HG02623 (cell line): ENCODE results near the gene KIF26B.

Experiments
- ATAC-seq: cut with Tn5 transposase; IDR thresholded peaks from one replicate; pipeline ENCODE4 v1.9.1; 2021; ENCODE audit warnings: moderate library complexity; ENCODE audit not compliant: unreplicated experiment

Gene KIF26B

DNA sequence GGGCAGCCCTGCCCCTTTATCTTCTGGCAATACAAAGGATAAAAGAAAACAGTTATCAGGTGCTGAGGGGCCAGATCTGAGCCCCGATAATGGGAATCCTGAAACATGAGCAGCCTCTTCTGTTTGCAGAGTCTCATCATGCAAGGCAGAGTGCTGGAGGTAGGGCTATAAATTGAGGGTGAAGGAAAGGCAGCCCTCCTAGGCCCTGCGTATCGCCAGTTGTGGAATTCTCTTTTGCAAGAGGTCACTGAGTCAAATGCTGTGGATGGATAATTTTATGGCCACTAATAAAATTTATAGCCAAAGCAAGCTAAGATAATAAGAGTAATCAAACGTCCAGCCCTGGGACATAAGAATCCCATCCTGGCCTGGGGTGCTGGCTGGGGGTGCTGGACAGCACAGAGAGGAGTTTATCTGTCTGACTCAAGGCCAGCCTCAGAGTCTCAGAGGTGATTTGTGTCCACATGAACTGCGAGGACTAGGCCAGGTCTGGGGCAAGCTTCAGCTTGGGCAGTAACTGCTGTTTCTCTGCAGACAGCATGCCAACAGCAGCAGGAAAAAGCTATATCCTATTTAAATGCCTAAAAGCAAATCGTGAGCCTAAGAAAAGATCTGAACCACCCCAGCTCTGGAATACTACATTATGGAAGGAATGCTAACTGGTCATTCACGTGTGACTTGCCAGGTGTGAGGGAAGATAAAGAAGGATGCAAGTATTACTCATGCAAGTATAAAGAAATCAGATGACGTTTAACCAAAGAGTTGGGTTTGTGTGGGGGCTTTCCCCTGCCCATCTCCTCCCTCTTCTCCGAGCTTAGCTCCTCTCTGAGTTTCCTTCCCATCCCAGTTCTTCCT, 254.8 kb downstream of the KIF26B start:
- no peak for ATAC-seq

DNA sequence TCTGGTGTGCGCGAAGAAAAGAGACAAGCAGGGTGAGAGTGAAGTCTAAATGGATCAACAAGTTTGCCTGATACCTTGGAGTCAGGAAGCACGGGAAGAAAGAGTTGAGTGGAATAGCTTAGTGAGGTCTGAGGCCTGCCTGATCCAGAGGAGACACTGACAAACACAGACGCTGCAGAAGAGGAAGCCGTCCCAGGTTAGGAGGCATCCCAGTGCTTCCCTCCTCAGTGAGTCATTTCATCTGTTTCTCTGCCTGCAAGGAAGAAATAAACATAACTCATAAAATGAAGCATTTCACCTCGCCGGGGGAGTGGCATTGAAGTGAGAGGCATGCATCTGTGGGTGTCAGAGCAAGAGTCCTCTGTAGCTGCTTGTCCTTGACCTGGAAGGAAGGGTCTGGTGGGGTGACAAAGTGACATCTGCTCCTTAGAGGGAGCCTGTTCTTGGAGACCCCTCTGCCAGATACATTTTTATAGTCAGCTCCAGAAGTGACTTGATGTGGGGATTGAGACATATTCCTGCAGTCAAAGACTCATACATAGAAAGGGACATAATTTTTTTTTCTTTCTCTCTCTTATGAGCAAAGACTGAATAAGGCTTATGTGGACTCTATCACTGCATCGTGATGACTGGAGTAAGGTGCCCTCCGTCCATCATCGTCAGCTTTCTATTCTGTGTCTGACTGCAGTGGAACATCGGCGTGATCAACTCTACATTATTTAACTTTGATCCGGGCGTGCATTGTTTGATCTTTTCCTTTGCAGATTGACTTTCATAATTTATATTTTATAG, 256.7 kb downstream of the KIF26B start:
- no peak for ATAC-seq

DNA sequence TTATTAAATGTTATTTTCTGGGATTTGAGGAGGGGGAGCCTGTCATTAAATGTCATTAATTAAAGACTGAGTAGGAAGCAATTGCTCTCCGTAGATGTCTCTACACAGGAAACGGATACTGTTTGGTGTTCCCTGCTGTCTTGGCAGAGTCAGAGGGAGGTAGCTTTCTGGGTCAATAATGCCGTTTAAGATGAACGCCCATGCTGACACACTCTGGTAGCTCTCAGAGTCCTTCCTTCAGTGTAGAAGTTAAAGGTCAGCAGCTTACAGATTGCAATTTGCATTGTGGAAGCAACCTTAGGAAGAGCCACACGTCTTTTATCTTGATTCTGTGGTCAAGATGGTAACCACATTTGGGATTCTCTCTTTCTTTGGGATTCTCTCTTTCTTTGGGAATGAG, 257.5 kb downstream of the KIF26B start:
- no peak for ATAC-seq

DNA sequence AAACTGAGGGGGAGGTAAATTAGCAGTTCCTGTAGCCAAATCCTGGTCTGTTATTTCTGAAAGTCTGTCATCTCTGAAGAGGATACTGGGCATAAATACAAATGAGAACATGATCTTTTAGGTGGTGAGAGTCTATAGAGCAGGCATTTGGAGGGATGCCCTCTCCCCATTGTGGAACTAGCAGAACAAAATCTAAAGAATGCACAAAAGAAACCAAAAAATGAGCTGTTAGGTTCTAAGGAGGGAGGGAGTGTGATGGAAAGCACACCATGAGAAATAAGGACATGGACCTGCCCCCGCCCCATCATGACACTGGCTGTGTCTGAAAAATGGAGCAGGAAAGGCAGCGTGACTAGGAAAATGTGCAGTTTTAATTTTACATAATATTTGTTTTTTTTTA, 262.0 kb downstream of the KIF26B start:
- ATAC-seq: no peak

DNA sequence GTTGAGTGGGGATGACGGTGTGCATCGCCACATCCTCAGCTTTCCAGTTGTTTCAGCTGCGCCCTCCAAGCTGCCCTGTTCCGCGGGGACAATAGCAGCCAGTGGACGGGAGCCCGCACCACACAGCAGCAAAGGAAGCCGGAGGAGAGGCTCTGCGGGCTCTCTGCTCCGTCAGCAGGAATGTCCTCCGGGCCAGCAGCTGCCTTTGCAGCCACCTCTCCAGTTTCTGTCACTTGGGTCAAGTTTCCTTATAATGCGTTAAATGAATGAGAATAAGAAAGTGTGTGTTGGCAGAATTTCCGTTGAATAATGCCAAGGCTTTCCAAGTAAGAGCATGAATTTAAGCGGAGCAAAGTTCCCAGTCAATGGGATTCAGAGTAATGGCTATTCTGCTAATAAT, 263.3 kb downstream of the KIF26B start:
- no peak for ATAC-seq

DNA sequence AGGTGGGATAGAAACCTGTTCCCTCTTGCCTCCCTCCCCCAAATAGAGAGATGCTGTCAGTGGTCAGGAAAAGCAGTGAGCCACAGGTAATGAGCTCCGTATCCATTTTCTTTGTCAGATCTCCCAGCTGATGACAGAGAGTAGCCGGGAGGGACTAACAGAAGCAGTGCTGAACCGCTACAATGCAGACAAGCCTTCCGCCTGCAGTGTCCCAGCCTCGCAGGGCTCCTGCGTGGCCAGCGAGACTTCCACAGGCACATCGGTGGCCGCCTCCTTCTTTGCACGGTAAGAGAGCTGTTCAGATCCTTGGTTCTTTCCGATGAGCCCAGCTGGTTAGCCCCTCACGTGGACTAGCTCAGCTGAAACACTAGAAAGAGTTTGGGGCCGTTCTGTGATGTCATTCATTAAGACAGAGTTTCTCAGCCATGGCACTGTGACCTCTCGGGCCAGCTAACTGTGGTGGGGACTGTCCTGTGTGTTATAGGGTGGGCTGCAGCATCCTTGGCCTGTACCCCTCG, 264.7 kb downstream of the KIF26B start:
- ATAC-seq: no peak

DNA sequence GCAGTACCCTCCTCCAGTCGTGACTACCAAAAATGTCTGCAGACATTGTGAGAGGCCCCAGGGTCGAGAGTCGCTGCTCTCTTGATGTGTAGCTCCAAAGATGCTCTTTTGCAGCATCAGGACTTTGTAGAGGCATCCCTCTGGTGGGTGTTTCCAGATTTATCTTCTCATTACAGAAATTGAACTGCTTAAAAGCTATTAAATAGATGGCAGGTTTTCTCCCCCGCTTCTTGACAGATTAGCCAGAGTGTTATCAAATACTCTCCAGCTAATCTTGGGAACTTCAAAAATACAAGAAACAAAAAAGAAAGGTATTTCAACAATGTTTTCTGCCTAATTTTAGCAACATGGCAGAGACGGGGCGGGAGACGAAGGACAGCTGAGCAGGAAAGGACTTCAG, 265.2 kb downstream of the KIF26B start:
- no peak for ATAC-seq

DNA sequence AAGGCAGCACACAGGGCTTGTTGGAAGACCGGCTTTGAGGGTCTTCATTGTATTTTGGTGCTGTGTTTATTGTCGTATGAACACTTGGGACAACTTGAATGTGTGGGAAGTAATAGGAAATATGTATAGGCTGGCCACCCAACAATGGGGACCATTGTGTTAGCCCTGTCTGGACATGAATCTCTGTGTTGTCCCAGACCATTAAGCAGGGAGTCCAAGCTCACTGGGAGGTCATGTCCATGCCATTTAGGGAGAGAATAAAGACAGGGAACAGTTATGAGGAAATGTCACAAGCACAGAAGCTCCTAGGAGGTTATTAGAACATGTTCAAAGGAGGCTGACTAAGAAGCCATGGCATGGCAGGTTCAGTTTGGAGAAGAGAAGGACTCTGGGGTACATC, 266.1 kb downstream of the KIF26B start:
- ATAC-seq: no peak

DNA sequence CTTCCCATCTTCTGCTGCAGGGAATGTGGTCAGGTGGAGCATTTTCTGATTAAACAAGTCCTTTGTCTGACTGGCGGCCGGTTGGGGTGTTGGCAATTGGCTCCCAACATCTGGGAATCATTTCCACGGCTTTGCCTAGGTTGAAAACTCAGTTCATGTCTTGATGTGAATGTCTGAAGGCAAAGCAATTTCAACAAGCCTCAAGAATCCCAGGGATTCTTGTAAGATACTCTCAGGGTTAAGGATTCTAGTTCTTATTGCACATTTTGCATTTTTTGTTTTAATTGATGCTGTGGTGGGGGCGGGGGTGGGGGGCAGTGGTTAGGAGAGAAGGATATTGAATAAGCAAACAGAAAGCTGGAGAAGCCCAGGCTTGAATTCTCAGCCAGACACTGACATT, 273.9 kb downstream of the KIF26B start:
- no peak for ATAC-seq

DNA sequence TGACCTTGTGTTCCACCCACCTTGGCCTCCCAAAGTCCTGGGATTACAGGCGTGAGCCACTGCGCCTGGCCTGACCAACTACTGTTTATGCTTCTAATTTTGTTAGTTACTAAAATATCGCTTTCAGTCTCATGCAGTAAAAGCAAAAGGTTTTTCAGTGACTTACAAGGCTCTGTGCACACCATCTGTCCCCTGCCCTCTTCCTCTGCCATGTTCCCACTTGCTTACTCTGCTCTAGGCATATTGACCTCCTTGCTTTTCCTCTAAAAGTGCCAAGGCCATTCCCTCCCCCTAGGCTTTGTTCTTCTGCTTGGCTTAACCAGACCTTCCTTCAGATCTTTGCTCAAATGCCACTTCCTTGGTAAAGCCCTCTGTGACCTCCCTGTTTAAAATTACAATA, 276.9 kb downstream of the KIF26B start:
- ATAC-seq: no peak

DNA sequence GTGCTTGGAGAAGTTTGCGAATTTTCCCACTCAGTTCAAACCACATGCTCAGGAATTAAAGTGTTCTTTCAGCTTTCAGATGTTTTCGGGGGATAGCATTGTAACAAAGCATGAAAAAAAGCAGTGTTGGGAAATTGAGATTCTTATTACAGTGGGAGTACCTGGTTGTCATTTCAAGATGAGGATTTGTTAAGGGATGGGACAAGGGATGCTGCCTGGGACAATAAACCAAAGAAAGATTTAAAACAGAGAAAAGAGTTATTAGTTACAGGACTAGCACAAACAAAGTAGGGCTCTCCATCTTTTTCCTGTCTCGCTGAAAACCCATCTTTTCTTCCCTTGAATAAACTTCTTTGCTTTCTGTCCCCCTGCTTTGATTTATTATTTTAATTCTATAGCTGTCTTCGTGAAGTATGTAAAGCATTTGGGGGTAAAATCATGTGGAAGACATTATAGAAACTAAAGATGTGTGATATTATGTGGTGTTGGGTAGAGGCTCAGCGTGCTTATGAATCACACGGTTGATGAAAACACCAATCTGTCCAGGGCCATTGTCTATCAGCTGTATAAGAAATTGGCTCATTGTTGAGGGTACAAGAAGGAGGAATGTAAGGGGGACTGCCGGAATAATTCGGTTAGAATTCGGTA, 277.6 kb downstream of the KIF26B start:
- no peak for ATAC-seq

DNA sequence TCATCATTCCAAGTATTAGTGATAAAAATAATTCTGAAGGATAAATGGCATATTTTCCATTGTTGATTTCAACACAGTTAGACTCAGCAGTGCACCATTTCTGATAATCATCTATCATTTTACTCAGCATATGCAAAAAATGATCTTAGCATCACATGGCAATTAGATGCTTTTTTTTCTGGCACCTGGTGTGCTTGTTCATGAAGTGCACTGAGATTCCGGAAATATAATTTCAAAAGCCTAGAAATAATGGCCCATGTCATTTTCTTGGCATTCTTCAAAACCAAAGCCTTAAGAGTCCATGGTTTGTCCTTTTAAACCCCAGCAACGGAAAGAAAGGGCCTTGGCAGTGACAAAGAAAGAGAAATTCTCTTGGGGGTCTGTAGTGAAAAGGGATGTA, 278.8 kb downstream of the KIF26B start:
- no peak for ATAC-seq

DNA sequence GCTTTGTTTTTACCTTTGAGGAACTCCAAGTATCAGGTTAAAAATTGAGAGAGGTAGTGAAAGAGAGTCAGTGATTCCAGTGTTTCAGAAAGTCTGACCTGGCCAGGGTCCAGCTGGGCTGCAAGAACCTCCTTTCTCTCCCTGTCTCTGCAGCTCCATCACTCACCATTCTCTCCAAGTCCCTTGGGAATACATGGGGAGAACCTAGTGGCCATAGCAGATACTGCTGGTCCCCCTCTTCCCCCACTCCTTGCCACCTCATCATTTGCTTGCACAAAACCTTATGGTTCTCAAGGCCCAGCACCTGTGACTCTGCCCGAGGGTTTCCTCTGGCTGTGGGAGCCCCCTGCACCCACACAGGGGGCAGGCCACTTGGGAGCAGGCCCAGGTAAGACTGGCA, 279.5 kb downstream of the KIF26B start:
- ATAC-seq: no peak

DNA sequence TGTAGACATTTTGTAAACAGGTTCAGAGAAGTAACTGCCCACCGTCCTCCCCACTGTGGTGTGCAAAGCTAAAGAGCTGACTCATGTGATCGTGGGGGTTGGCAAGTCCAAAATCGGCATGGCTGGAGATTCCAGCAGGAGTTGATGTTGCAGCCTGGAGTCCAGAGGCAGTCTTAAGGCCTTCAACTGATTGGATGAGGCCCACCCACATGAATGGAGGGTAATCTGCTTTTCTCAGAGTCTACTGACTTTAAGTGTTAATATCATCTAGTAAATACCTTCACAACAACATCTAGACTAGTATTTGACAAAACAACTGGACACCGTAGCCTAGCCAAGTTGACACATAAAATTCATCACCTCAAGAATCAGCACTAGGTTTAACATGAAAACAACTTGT, 281.6 kb downstream of the KIF26B start:
- no peak for ATAC-seq

DNA sequence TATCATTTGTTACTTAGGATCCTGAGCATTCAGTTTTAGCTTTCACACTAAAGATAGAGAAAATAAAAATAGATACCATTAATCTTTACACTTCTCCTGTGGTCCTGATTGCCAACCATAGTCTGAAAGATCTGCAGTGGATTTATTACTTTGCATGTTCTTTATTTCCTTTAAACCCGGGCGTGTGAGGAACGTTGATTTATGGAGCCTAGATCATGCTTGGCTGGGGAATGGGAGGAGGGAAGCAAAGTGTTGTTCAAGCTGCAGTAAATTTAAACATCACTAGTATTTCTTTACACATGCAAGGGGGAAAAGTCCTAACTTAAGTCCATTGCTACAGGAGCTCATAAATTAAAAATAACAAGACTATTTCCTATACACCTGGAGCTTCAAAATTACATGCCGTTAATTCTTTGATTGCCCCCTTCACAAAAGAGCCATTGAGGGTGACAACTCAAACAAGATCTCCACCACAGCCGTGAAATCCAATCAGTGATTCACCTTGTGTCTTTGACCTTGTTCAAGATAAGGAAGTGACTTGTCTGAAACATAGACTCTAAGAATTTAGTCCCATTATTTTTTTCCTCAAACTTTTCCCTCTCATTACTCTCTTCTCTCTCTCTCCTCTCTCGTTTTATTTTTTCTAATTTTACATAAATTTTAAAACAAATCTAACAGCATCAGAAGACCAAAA, 282.7 kb downstream of the KIF26B start:
- ATAC-seq: no peak

DNA sequence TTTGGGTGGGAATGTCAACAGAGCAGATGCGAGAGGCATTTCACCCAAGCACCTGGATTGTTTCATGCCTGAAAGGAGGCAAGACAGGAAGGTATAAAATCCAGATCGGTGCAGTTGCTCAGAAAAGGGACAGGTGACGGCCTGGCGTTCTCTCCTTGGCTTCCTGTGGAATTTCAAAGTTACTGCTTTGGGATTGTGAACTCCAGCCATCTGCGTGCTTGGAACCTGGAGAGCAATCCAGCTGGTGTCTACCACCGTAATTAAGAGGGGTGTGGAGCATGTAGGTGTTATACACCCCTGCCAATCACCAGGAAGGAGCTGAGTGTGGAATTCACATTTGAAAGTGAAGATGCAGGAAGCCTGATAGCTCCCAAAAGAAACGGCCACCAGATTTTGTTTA, 286.1 kb downstream of the KIF26B start:
- ATAC-seq: no peak

DNA sequence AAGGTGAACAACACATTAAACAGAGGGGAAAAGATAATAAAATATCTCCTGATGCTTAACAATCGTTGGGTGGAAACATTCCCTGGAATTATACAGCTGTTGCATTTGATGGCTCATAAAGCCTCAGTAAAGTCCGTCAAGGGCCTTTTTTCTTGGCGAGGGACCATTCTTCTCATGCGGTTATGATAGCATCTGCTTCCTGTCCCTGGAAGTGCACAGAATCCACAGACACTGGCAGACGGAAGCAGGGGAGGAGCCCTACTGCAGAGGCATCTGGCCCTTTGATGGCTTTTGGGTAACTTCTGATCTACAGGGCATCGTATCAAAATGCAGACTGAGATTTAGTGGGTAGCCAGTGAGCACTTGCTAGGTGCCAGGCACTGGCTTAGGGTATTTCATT, 286.9 kb downstream of the KIF26B start:
- ATAC-seq: no peak

DNA sequence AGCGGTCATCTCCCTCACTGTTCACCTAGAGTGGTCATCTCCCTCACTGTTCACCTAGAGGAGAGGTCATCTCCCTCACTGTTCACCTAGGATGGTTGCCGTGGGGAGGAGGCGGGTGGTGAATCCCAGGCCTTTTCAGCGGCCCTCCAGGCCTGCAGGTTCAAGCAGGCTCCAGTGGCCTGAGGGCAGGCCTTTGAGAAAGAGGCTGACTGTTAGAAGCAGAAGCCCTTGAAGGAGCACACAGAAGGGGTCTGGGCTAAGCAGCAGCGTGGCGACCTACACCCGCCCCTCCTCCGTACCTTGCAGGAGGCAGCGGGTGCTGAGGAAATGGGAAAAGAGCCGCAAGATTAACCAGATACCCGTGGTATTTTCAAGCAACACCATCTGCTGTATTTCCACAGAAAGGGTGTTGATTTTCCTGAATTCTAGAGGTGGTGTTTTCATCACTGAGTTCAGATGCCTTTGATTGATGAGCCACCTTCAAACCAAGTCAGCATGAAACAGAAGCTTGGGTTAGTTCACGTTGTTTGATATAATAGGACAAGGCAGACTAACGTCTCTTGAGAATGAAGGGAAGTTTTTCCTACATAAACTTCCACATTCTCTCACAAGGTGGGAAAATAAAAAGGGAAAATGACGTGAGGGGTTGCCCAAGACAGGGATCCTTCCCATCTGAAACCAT, 289.5 kb downstream of the KIF26B start:
- ATAC-seq: no peak

DNA sequence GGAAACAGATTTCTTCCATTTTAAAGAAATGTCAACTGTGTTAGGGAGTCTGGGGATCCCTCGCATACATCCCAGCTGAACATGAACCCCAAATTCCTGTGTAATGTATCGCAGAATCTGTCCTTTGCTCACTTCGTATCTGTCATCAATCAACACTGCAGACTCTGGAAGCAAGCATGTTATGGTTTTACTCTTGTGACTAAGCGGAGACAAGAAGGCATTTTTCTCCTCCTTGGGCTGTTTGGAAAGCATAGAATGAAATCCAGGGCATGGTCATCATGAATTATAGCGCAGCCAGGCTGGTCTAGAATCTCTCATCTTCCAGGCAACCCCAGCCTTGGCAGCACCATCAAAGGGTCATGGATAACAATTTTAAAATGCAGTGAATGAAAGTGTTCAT, 290.2 kb downstream of the KIF26B start:
- no peak for ATAC-seq

DNA sequence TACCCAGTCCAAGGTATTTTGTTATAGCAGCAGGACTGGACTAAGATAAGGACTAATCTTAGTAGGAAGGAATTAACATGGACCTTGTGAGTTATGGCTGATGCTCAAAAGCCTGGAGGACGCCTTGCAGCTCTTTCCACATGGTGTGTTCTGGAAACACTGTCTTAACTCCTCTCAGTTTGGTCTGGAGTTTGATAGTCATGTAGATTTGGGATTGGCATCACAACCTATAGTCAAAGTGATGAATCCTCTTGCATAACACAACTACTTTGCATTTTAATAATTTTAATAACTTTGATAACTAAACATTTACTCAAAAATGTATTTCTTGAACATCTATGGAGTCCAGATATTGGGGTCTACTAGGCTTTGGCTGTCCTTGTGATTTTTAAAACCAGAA, 293.7 kb downstream of the KIF26B start:
- ATAC-seq: no peak
